HG03175 (cell line): Measurements from ENCODE around the gene MPIG6B.

Source experiments
- ATAC-seq: cut with Tn5 transposase; IDR thresholded peaks from one replicate; pipeline ENCODE4 v1.9.1; 2021; ENCODE audit warnings: mild to moderate bottlenecking, moderate library complexity; ENCODE audit not compliant: unreplicated experiment

Gene MPIG6B

GRCh38 chr6:31736768-31737314 lies 13.7 kb downstream of the MPIG6B start:
- ATAC-seq, result no peak

- ATAC-seq, result no peak
These were observed 14.3 kb downstream of the MPIG6B start for GRCh38 chr6:31737315-31737990.

DNA sequence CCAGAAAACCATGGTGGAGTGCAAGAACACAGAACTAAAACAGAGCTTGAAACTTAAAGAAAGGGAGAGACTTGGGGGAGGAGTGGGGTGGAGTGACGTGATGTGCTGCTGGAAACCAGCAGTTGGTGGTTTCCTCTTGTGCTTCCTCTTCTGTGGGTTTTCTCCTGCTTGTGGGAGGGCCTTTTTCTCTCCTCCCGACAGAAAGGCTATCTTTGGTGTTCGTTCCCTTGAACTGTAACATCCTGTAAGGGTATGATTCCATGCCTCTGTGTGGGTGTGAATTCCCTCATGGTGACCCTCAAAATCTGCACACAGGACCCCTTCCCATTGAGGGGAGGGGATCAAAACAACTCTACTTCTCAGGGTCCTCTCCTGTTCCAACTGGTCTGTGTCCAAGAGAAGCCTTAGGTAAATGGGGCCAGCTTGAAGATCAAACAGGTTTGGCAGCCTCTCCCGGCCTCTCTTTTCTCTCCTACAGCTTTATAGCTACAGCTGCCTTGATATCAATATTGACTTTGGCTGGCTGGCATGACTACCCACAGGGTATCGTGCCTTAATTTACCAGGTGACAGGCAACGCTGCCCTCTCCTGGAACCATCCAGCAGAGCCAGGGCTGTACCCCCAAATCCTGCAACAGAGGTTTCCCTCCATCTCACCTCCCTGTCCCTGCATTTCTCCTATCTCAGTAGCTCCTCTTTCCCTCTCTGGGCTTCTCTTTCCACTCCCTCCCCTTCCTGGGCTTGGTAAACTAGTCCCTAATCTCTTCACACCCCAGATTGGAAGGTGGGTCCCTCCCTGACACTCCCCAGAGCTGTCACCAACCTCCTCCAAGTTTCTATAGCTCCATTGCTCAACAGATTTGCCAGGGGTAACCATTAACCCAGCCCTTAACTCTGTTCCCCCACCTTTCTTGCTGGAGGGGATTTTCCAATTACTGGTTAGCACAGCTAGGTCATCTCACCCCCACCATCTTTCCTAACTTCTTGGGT lies 15.1 kb downstream of the MPIG6B start:
- ATAC-seq, result no peak

DNA sequence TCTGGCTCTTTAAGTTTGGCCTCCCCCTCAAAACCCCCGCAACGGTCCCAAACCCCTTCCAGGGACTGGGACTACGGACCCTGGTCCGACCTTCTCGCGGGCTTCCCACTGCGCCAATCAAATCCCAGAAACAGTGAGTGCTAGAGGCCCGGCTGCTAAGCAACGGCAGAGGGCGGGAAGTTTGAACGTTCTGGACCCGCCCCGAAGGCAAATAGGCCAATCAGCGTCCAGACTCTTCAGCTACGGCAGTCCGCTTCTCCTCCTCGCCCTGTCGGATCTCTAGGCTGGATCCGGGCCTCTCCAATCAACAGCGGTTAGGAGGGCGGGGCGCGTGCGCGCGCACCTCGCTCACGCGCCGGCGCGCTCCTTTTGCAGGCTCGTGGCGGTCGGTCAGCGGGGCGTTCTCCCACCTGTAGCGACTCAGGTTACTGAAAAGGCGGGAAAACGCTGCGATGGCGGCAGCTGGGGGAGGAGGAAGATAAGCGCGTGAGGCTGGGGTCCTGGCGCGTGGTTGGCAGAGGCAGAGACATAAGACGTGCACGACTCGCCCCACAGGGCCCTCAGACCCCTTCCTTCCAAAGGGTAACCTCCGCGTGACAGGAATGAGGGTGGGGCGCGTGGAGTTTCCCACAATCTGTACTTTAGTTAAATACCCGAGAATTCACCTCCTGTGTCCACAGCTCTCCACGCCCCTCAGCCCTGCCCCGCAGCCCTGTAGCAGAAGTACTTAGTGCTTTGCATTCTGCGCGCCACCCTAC lies 16.6 kb downstream of the MPIG6B start, which contains the start of gene MSH5:
Gene MSH5 (plus strand): TSS at position 367 of the 758 bp plus-strand sequence. CDS start 462 bp downstream, outside the sequence.
- ATAC-seq, result peak; percentile 70

DNA sequence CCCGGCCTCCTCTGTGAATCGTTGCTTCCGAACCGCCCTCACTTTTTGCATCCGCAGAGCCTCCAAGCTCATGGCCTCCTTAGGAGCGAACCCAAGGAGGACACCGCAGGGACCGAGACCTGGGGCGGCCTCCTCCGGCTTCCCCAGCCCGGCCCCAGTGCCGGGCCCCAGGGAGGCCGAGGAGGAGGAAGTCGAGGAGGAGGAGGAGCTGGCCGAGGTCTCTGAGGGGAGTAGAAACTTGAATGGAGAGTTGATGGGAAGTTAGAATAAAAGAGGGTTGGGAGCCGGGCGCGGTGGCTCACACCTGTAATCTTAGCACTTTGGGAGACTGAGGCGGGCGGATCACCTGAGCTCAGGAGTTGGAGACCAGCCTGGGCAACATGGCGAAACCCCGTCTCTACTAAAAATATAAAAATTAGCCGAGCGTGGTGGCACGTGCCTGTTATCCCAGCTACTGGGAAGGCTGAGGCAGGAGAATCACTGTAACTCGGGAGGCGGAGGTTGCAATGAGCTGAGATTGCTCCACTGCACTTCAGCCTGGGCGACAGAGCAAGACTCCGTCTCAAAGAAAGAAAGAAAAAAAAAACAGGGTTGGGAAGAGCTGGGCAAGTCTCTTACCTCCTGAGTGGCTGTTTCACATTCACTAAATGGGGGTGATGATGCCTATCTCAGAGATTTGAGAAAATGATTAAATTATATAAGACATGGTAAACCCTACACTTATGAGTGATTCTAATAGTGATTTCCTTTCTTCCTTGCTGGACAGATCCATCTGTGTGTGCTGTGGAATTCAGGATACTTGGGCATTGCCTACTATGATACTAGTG lies 17.4 kb downstream of the MPIG6B start:
- no peak for ATAC-seq

GRCh38 chr6:31741815-31742214 lies 18.6 kb downstream of the MPIG6B start:
- no peak for ATAC-seq

- ATAC-seq, result no peak
These were observed 19.7 kb downstream of the MPIG6B start for GRCh38 chr6:31742894-31743293.

DNA sequence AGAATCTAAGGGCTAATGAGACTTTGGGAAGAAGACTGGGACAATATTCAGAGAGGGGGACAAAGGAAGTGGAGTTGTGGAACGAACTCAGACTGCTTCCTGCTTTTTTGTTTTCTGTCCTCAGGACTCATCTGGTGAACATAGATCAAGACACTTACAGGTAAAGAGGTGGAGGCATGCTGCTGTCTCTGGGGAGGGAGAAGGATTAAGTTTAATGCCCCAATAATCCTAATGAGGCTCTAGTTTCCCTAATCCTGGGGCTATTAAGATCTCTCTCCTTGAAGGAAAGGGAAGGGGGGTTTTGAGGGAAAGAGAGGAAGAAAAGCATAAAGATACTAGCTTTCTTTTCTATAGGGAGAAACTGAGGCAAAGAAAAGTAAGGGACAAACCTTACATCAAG lies 21.2 kb downstream of the MPIG6B start:
- no peak for ATAC-seq

GRCh38 chr6:31749301-31750036 lies 26.3 kb downstream of the MPIG6B start:
- ATAC-seq, result no peak

DNA sequence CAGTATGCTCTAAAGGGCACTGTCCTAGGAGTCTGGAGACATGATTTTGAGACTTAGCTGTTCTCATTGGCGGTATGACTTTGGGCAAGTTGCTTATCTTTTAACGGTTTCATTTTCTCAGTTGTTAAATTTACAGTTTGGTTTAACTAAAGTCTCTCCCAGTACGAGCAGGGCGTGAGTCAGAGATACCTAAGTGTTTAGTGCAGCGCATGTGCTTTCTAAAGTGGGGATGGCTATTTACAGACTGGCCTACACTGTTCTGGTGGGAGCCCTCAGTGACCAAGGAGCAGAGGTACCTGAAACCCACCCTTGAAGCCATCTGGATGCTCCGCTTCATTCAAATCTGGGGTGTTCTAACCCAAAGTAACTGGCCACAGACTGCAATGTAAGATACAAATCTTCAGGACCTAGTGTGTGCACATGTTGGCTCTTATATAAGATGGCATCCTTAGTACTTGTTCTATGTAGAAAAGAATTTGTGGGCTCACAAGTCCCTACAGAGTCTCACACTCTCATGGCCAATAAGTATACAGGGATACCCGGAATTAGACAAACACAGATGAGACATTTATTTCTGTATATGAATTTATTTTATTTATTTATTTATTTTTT lies 27.3 kb downstream of the MPIG6B start:
- ATAC-seq, result no peak

GRCh38 chr6:31752739-31753319 lies 29.7 kb downstream of the MPIG6B start:
- ATAC-seq, result no peak

- ATAC-seq, result no peak
These were observed 35.1 kb downstream of the MPIG6B start for GRCh38 chr6:31758281-31758680.

DNA sequence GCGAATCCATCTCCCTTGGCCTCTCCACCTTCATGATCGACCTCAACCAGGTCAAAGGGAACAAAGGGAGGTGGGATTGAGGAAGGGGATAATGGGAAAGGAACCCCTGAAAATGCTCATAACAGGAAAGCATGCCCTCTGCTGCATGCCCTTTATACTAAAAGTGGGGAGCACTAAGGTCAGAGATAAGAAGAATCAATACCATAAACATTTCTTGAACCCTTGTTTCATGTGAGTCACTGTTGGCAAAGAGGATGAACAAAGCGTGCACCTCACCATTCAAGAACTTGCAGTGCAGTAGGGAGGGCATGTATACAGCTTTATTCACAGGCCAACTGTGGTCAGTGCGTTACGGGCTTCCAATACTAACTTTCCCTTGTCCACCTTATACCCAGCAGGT lies 37.6 kb downstream of the MPIG6B start:
- no peak for ATAC-seq

GRCh38 chr6:31761343-31761742 lies 38.2 kb downstream of the MPIG6B start:
- ATAC-seq, result no peak

- no peak for ATAC-seq
These were observed 39.2 kb downstream of the MPIG6B start, which contains the start of gene SAPCD1 for GRCh38 chr6:31762356-31762755. SAPCD1 (plus strand) TSS chr6:31762656; CDS start chr6:31763055, 399 bp downstream.

- no peak for ATAC-seq
These were observed 39.9 kb downstream of the MPIG6B start for GRCh38 chr6:31762878-31763618.

GRCh38 chr6:31763619-31763940 lies 40.4 kb downstream of the MPIG6B start:
- no peak for ATAC-seq

DNA sequence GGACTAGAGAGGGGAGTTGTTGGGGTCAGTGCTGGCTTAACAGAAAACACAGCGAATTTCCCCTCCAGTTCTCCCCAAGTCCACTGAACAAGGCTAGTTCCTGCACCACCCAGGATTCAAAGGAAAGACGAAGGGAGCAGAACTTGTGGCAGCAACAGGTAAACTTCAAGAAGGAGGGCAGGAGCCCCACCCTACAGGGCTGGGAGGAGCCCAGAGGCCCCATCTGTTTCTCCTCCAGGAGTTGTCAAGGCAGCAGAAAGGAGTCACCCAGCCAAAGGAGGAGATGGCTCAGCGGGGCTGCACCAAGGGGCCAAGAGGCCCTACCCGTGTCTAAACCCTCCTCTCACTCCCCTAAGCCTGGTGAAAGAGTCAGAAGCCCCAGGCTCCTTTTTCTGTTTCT lies 41.0 kb downstream of the MPIG6B start:
- no peak for ATAC-seq
